Measurements from ENCODE around the gene KIAA0825.

- TF ChIP-seq CTCF (IDR thresholded peaks at IDR 0.05) (no peak), POLR2A (IDR thresholded peaks at IDR 0.05) (no peak)
Observed at GRCh38 chr5:94522117-94522516, 96.3 kb downstream of the KIAA0825 start.

Data from esophagus squamous epithelium (tissue), 4 donors.